Choroid plexus epithelial cell (primary cell): ENCODE data around the gene SUPT6H.

Experiments
- DNase-seq: peaks from one replicate; pipeline ENCODE4 v3.0.0-alpha.2; 2010; ENCODE audit warnings: low read depth
- H3K4me3 ChIP-seq: 2 replicates; pipeline ENCODE4 v1.5.1; 2011; ENCODE audit warnings: low read depth, mild to moderate bottlenecking, control low read depth, low read length, moderate library complexity
- TF ChIP-seq, protein P1 (sequence below): conservative IDR thresholded peaks from 2 replicates; pipeline ENCODE4 v1.5.1; 2011; ENCODE audit warnings: low read depth, mild to moderate bottlenecking, control low read depth, inconsistent platforms, low read length, moderate library complexity

The SUPT6H gene

GRCh38 chr17:28740406-28741357 lies 78.7 kb downstream of the SUPT6H start:
- DNase-seq = no peak
- H3K4me3 ChIP-seq = no peak overlapping the region
- TF ChIP-seq, protein P1, sequence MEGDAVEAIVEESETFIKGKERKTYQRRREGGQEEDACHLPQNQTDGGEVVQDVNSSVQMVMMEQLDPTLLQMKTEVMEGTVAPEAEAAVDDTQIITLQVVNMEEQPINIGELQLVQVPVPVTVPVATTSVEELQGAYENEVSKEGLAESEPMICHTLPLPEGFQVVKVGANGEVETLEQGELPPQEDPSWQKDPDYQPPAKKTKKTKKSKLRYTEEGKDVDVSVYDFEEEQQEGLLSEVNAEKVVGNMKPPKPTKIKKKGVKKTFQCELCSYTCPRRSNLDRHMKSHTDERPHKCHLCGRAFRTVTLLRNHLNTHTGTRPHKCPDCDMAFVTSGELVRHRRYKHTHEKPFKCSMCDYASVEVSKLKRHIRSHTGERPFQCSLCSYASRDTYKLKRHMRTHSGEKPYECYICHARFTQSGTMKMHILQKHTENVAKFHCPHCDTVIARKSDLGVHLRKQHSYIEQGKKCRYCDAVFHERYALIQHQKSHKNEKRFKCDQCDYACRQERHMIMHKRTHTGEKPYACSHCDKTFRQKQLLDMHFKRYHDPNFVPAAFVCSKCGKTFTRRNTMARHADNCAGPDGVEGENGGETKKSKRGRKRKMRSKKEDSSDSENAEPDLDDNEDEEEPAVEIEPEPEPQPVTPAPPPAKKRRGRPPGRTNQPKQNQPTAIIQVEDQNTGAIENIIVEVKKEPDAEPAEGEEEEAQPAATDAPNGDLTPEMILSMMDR = no peak

DNA sequence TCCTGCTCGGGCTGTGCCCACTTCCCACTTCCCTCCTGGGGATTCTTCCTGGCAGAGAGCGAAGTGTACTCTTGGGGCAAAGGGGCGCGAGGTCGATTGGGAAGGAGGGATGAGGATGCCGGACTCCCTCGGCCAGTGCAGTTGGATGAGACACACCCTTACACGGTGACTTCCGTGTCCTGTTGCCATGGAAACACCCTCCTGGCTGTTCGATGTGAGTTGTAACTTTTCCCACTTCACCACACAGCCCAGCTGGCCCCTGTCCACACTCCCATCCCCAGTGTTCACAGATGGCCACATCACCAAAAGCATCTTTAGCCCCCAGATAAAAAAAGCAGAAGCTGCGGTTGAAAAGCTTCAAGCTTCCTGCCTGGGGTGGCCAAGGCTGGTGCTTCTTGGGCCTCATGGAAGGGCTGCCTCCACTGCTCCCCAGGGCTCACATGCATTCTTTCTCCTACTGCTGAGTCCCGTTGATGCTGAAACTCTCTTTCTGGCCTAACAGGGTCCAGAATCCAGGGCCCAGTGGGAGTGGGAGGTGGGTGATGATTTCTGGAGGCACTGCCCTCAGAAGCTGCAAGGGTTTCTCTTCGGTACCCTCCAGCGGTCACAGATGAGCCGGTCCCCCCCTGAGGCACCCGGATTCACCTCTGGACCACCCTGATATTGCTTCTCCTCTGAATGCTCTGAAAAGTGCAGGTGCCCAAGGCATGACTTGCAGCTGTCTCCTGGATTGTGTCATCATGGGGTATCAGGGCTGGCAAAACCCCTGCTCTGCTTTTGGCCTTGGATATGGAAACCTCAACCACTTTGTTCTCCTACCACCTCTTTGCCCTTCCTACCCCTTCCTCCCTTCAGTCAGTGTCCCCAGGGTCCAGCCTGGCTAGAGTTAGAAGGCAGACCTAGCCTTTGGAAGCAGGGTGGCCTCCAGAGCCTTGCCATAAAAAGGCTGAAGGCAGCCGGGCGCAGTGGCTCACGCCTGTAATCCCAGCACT lies 79.6 kb downstream of the SUPT6H start:
- H3K4me3 ChIP-seq = no peak overlapping the region
- TF ChIP-seq, protein P1 = no peak
- no peak for DNase-seq

GRCh38 chr17:28743243-28744103 lies 81.5 kb downstream of the SUPT6H start, which contains the start of gene TRAF4:
TSS of gene TRAF4 (plus strand) at chr17:28744011. CDS start at chr17:28744113, 102 bp downstream.
- peak; percentile 97 for DNase-seq
- TF ChIP-seq, protein P1 = no peak
- H3K4me3 ChIP-seq = peak within 1 kb of the TSS; percentile 87

DNA sequence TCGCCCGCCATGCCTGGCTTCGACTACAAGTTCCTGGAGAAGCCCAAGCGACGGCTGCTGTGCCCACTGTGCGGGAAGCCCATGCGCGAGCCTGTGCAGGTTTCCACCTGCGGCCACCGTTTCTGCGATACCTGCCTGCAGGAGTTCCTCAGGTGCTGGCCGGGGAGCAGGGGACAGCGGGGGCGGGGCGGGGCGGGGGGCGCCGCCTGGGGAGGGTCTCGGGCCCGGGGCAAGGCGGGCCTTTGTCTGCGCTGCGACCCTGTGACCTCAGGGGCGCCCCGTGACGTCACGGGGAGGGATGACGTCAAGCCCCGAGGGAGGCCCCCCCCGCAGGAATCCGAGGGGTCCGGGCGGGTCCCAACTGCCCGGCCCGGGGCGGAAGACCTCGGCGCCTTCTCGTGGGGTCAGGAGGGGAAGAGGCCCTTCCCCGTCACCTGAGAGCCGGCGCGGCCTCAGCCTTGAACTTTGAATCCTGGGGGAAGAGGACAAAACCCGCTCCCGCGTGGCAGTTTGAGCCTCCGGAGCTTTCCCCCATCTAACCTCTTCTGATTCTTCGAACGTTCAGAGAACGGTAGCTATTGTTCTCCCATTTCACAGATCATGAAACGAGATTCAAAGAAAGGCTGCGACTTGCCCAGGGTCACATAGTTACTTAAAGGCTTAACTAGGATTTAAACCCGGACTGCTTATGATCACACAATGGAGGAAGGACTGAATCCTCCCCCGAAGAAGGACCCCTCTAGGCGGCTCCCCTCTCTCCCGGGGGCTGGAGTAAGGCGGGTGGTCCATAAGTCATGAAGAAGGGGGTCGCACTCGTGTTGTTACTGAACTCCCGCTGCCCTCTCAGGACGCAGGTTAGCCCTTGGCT lies 82.3 kb downstream of the SUPT6H start:
- DNase-seq = peak; percentile 46
- H3K4me3 ChIP-seq = peak overlapping the region; percentile 87
- TF ChIP-seq, protein P1 = no peak

DNA sequence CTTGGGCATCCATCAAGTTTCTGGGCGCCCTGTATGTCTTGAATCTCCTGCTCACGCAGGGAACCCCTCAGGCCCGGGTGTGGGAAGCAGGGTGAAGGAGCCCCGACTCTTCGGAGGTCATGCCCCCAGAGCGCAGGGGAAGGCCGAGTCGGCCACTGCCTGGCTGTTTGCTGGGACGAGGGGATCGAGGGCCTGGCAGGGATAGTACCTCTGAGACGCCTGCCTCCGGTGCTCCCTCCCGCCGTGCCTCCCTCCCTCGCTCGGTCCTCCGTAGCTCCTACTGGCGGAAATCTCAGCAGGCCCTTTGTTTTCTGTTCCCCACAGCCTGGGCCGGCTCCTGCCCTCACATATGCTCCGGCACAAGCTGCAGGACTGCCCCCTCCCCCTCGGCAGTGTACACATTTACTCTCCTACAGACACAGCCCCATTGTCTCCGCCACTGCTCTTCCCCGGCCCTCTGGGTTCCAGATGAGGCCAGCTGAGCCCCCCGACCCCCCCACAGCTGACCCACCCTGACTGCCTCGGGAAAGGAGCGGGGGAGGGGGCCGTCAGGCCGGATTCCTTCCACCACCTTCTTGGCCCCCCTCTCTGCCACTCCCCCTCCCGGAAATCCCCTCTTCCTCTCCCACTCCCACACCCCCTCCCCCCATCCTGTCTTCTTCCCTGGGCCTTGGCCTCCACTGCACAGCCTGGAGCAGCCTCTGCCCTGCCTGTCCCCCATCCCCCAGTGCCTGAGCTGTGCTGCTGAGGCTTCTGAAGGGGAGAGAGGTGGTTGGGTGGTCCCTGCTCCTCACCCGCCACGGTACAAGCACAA lies 83.2 kb downstream of the SUPT6H start:
- TF ChIP-seq, protein P1 = peak; percentile 6
- H3K4me3 ChIP-seq = peak overlapping the region; percentile 87
- DNase-seq = peak; percentile 76
